Neural crest cell (in vitro differentiated cells): ENCODE measurements around the gene TMEM217. TPM values are rescaled to one million over a fixed set of nuclear protein-coding genes. Genes with fewer than 3 reads are reported as not detected.

Source experiments
- DNase-seq: peaks from one replicate; pipeline ENCODE4 v3.0.0; 2021; ENCODE audit warnings: low read depth, mixed read lengths, low spot score
- H3K27ac Mint-ChIP-seq: one replicate; pipeline ENCODE4 v1.8.0; 2021; ENCODE audit warnings: mild to moderate bottlenecking, mixed read lengths; ENCODE audit not compliant: unreplicated experiment
- H3K27me3 Mint-ChIP-seq: 2 replicates; pipeline ENCODE4 v1.8.0; 2021; ENCODE audit warnings: low read depth, mild to moderate bottlenecking, mixed read lengths
- H3K36me3 Mint-ChIP-seq: 2 replicates; pipeline ENCODE4 v1.8.0; 2021; ENCODE audit warnings: low read depth, mild to moderate bottlenecking, mixed read lengths
- H3K4me1 Mint-ChIP-seq: 2 replicates; pipeline ENCODE4 v1.8.0; 2021; ENCODE audit warnings: mixed read lengths
- H3K4me3 Mint-ChIP-seq: one replicate; pipeline ENCODE4 v1.8.0; 2021; ENCODE audit warnings: mild to moderate bottlenecking, mixed read lengths
- H3K9me3 Mint-ChIP-seq: 2 replicates; pipeline ENCODE4 v1.8.0; 2021; ENCODE audit warnings: mixed read lengths
- total RNA-seq: library from RNA; stranded (reverse); gene quantifications from 2 replicates; pipeline ENCODE4 v1.2.1, GENCODE V29; 2021
- TF ChIP-seq, protein P1 (sequence below): fragments of 200-600 bp; sonication (generic); conservative IDR thresholded peaks from 2 replicates; pipeline ENCODE4 v1.5.0; 2021; ENCODE audit warnings: antibody characterized with exemption, mild to moderate bottlenecking

The TMEM217 gene
- total RNA-seq, 1 donor from 2014 or later, result 0.86 TPM

DNA sequence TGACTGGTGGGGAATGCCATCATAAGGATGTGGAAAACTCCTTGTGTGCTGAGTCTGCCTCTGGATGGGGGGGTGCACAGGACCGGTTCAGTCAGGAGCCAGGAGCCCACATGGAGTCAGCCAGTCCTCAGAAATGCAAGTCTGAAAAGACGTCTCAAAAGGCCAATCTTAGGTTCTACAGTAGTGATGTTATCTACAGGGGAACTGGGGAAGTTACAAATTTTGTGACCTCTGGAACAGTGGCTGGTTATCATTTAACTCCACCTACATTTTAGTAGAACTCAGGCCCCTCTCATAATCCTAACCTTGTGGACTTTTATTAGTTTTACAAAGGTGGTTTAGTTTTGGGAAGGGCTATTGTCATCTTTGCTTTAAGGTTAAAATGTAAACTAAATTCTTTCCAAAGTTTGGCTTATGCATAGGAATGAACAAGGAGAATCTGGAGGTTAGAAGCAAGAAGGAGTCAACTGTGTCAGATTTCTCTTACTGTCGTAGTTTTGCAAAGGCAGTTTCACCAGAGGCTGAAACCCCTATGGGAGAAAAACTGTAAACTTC is 14.1 kb downstream of the TMEM217 start:
- no peaks in the 10 kb centered on the region for H3K9me3 Mint-ChIP-seq
- H3K27me3 Mint-ChIP-seq, result peaks cover 15% of the 10 kb centered on the region
- DNase-seq, result no peak
- H3K4me1 Mint-ChIP-seq, result no peaks in the 10 kb centered on the region
- TF ChIP-seq, protein P1, sequence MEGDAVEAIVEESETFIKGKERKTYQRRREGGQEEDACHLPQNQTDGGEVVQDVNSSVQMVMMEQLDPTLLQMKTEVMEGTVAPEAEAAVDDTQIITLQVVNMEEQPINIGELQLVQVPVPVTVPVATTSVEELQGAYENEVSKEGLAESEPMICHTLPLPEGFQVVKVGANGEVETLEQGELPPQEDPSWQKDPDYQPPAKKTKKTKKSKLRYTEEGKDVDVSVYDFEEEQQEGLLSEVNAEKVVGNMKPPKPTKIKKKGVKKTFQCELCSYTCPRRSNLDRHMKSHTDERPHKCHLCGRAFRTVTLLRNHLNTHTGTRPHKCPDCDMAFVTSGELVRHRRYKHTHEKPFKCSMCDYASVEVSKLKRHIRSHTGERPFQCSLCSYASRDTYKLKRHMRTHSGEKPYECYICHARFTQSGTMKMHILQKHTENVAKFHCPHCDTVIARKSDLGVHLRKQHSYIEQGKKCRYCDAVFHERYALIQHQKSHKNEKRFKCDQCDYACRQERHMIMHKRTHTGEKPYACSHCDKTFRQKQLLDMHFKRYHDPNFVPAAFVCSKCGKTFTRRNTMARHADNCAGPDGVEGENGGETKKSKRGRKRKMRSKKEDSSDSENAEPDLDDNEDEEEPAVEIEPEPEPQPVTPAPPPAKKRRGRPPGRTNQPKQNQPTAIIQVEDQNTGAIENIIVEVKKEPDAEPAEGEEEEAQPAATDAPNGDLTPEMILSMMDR, result no peak
- H3K4me3 Mint-ChIP-seq, result no peak overlapping the region
- no peak overlapping the region for H3K27ac Mint-ChIP-seq
- no peaks in the 10 kb centered on the region for H3K36me3 Mint-ChIP-seq

DNA sequence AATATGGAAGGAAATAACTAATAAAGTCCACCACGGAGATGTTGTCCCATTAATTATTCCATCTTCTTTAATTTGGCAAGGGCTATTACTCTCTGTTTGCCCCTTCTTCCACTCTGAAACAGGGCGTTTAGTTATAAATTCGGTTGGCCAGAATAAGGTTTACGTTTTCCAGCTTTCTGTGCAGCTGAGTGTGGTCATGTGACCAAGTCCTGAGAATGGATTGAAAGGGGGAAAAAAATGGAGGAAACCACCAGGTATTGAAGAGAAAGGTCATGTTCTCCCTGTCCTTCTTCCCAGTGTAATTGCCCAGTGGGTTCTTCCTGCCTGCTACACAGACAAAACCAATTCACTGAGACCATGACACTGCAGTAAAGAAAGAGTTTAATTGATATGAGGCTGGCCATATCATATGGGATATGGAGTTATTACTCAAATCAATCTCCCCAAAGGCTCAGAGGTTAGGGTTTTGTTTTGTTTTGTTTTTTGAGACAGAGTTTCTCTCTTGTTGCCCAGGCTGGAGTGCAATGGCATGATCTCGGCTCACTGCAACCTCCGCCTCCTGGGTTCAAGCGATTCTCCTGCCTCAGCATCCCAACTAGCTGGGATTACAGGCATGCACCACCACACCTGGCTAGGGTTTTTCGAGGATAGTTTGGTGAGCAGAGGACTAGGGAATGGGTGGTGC is 14.7 kb downstream of the TMEM217 start:
- H3K4me3 Mint-ChIP-seq, result no peak overlapping the region
- no peak overlapping the region for H3K27ac Mint-ChIP-seq
- H3K9me3 Mint-ChIP-seq, result no peaks in the 10 kb centered on the region
- no peaks in the 10 kb centered on the region for H3K36me3 Mint-ChIP-seq
- H3K27me3 Mint-ChIP-seq, result peaks cover 10% of the 10 kb centered on the region
- DNase-seq, result no peak
- H3K4me1 Mint-ChIP-seq, result no peaks in the 10 kb centered on the region
- TF ChIP-seq, protein P1, result no peak

DNA sequence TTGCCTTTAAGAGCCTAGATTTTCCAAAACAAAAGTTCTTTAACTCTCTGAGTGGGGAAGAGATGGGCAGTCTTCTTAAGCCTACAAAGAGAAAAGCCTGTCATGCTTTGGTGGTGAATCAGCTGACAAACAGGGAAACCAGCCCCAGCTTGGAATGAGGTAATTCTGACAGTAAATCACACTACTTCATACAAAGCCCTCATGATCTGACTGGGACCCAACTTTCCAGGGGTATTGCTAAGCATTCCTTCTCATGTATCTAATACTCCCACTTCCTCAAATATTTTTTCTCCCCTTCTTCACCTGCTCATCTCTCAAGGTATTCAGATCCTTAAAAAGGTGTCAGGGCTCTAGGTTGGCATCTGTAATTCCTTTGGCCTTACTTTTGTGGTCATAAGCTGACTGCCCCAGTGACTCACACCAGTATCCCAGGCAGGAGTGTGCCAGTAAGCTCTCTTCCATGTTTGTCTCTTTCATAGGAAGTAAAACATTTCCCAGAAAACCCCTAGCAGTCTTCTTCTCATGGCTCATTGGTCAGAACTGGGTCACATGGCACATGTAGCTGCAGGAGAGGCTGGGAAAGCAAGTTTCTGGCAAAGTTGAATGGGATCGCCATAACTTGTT is 15.4 kb downstream of the TMEM217 start:
- H3K27me3 Mint-ChIP-seq, result peaks cover 6% of the 10 kb centered on the region
- H3K4me3 Mint-ChIP-seq, result no peak overlapping the region
- no peak overlapping the region for H3K27ac Mint-ChIP-seq
- TF ChIP-seq, protein P1, result no peak
- no peaks in the 10 kb centered on the region for H3K36me3 Mint-ChIP-seq
- H3K9me3 Mint-ChIP-seq, result no peaks in the 10 kb centered on the region
- DNase-seq, result no peak
- H3K4me1 Mint-ChIP-seq, result no peaks in the 10 kb centered on the region

DNA sequence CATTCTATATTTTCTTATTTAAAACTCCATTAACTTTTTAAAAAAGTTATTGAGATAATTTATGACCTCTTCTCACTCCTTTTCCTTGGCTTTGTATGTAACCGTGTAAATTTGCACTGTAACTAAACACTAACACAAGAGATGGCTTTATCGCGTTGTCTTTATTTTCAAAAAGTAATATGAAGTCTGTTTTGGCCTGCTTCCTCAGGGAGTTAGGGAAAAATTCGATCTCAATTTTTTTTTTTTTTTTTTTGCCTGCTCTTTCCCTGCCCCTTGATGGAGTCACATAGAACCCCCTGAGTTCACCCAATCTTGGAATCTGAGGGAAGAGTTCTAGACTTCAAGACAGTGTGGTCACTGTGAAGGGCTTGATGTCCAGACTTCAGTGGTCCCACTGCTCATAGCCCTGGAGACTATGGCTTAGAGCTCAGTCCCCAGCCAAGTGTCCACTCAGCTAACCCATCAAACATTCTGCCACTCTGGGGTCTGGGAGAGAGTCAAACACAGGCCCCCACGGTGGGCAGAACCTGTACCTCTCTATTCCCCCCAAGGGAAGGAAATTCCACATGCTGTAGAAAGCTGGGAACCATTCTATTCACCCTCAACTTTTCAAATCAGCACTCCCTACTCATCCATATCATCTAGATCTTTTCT is 16.0 kb downstream of the TMEM217 start:
- no peak overlapping the region for H3K4me3 Mint-ChIP-seq
- H3K27ac Mint-ChIP-seq, result no peak overlapping the region
- H3K36me3 Mint-ChIP-seq, result no peaks in the 10 kb centered on the region
- no peaks in the 10 kb centered on the region for H3K9me3 Mint-ChIP-seq
- peaks cover 4% of the 10 kb centered on the region for H3K27me3 Mint-ChIP-seq
- TF ChIP-seq, protein P1, result no peak
- DNase-seq, result no peak
- H3K4me1 Mint-ChIP-seq, result peaks cover 5% of the 10 kb centered on the region

DNA sequence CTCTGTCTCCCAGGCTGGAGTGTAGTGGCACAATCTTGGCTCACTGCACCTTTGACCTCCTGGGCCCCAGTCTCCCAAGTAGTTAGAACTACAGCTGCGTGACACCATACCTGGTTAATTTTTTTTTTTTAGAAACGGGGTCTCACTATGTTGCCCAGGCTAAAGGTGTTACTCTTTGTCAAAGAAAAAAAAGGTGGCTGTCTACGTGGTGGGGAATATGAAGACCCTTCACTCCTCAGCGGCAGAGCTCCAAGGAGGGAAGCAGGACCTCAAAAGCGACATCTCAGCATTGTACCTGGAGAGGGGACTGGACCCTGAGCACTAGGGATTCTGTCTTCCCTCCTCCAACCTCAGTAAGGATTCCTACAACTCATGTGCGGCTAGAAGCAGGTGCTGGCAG is 16.8 kb downstream of the TMEM217 start:
- Mint-ChIP-seq H3K36me3 (no peaks in the 10 kb centered on the region), H3K9me3 (no peaks in the 10 kb centered on the region), H3K27ac (no peak overlapping the region), H3K27me3 (peaks cover 4% of the 10 kb centered on the region), H3K4me3 (no peak overlapping the region), H3K4me1 (peaks cover 8% of the 10 kb centered on the region)
- TF ChIP-seq, protein P1, result no peak
- DNase-seq, result no peak
